GM12878 (cell line): Measurements from ENCODE around the gene TPH2. TPM values are rescaled to one million over a fixed set of nuclear protein-coding genes. Genes with fewer than 3 reads are reported as not detected.

Experiments
- CHD4 ChIP-seq: fragments of 200-600 bp; sonication (generic); IDR thresholded peaks from 2 replicates; pipeline ENCODE4 v1.6.1; 2016; ENCODE audit warnings: mild to moderate bottlenecking
- HCFC1 ChIP-seq: fragments of 150-350 bp; IDR thresholded peaks from 2 replicates; pipeline ENCODE4 v1.6.1; 2014; ENCODE audit warnings: low read length
- HDGF ChIP-seq: fragments of 450-650 bp; IDR thresholded peaks from 2 replicates; pipeline ENCODE4 v1.6.1; 2016; ENCODE audit warnings: antibody characterized with exemption
- polyA plus RNA-seq, 11 experiments: library from polyadenylated mRNA; depleted of rRNA in 4 of 11; unstranded in 6 of 11; stranded (reverse) in 5 of 11; fragments of >200 nt; fragmentation: Nextera tagmentation in 4 of 11; fragmentation: Illumina TruSeq in 1 of 11; extraction: Ambion mirVana in 4 of 11; extraction: Trizol in 1 of 11; gene quantifications; 1 replicate in 1 of 11; 2 replicates in 10 of 11; pipeline versions ENCODE4 v1.2.1 to v1.2.3, GENCODE V29; 2011 to 2016; ENCODE audit warnings: inconsistent platforms in 2 of 11, missing spikeins in 2 of 11, low read depth in 1 of 11
- total RNA-seq, 4 experiments: library from RNA; depleted of rRNA in 3 of 4; stranded (reverse); fragments of >200 nt in 3 of 4; fragmentation: Illumina TruSeq in 1 of 4; extraction: Trizol in 1 of 4; gene quantifications; 2 replicates each; pipeline versions ENCODE4 v1.2.1 to v1.2.3, GENCODE V29; 2013 to 2021
- TF ChIP-seq, protein P1 (sequence below): fragments of 150-350 bp; IDR thresholded peaks from 2 replicates; pipeline ENCODE4 v1.6.1; 2016; ENCODE audit warnings: low read depth, low read length
- TF ChIP-seq, protein P2 (sequence below): fragments of 450-650 bp; IDR thresholded peaks from 2 replicates; pipeline ENCODE4 v1.6.1; 2017; ENCODE audit warnings: borderline replicate concordance
- TF ChIP-seq, protein P3 (sequence below): fragments of 450-650 bp; IDR thresholded peaks from 2 replicates; pipeline ENCODE4 v1.6.1; 2017; ENCODE audit warnings: low read depth, mild to moderate bottlenecking, moderate library complexity

TPH2 gene
- total and polyA plus RNA-seq, 10 of the 15 experiments (the other 5 are each of a cell fraction or from before 2014, with no cell fraction given): not detected

- TF ChIP-seq, protein P1, sequence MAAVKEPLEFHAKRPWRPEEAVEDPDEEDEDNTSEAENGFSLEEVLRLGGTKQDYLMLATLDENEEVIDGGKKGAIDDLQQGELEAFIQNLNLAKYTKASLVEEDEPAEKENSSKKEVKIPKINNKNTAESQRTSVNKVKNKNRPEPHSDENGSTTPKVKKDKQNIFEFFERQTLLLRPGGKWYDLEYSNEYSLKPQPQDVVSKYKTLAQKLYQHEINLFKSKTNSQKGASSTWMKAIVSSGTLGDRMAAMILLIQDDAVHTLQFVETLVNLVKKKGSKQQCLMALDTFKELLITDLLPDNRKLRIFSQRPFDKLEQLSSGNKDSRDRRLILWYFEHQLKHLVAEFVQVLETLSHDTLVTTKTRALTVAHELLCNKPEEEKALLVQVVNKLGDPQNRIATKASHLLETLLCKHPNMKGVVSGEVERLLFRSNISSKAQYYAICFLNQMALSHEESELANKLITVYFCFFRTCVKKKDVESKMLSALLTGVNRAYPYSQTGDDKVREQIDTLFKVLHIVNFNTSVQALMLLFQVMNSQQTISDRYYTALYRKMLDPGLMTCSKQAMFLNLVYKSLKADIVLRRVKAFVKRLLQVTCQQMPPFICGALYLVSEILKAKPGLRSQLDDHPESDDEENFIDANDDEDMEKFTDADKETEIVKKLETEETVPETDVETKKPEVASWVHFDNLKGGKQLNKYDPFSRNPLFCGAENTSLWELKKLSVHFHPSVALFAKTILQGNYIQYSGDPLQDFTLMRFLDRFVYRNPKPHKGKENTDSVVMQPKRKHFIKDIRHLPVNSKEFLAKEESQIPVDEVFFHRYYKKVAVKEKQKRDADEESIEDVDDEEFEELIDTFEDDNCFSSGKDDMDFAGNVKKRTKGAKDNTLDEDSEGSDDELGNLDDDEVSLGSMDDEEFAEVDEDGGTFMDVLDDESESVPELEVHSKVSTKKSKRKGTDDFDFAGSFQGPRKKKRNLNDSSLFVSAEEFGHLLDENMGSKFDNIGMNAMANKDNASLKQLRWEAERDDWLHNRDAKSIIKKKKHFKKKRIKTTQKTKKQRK: no peak
- TF ChIP-seq HCFC1: no peak
- no peak for TF ChIP-seq CHD4
- TF ChIP-seq HDGF: no peak
- TF ChIP-seq, protein P2, sequence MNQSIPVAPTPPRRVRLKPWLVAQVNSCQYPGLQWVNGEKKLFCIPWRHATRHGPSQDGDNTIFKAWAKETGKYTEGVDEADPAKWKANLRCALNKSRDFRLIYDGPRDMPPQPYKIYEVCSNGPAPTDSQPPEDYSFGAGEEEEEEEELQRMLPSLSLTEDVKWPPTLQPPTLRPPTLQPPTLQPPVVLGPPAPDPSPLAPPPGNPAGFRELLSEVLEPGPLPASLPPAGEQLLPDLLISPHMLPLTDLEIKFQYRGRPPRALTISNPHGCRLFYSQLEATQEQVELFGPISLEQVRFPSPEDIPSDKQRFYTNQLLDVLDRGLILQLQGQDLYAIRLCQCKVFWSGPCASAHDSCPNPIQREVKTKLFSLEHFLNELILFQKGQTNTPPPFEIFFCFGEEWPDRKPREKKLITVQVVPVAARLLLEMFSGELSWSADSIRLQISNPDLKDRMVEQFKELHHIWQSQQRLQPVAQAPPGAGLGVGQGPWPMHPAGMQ: no peak
- TF ChIP-seq, protein P3, sequence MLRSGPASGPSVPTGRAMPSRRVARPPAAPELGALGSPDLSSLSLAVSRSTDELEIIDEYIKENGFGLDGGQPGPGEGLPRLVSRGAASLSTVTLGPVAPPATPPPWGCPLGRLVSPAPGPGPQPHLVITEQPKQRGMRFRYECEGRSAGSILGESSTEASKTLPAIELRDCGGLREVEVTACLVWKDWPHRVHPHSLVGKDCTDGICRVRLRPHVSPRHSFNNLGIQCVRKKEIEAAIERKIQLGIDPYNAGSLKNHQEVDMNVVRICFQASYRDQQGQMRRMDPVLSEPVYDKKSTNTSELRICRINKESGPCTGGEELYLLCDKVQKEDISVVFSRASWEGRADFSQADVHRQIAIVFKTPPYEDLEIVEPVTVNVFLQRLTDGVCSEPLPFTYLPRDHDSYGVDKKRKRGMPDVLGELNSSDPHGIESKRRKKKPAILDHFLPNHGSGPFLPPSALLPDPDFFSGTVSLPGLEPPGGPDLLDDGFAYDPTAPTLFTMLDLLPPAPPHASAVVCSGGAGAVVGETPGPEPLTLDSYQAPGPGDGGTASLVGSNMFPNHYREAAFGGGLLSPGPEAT: no peak
- TF ChIP-seq, all 136 proteins: peak for 0
These were observed 118.8 kb downstream of the TPH2 start (continued) for GRCh38 chr12:72057330-72057914.
